HG03520 (cell line): ENCODE measurements around the gene ESX1.
"Not testable (repeated sequence)": the region's sequence is repeated elsewhere in the genome, so short reads cannot be mapped to it uniquely, and the experiment has no call there.

Experiments
- ATAC-seq: cut with Tn5 transposase; IDR thresholded peaks from one replicate; pipeline ENCODE4 v1.9.1; 2021; ENCODE audit warnings: mild to moderate bottlenecking, moderate library complexity; ENCODE audit not compliant: unreplicated experiment

Gene ESX1

DNA sequence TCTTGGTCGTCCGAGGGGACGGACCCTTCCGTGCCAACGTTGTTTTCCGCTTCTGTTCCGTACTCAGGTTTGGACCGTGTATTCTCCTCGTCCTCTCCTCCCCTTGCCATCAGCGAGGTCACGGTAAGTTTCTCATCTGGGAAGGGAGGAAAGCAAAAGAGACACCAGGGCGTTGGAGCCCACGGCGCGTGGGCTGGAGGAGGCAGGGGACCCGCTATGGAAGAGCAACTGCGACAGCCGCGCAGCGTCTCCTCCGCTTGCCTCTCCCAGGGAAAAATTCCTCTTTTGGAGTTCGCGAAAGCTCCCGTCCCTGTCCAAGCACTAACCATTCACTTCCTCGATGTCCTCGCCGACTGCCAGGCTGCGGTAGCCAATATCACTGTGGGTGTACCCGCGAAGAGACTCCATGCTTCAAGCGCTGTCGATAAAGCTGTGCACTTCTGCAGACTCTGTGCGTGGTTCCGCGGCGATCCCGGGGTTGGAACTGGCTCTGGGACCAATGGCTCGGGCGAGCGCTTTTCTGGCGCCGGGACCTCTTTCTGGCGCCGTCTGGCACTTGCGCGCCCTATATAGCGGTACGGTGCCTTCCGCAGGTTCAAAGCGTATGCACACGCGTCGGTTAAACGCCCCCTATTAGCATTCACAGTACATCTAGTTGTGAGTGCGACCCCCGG lies at the start of gene ESX1:
TSS of gene ESX1 (minus strand) at position 492 of the 674 bp plus-strand sequence. CDS start at position 408, 84 bp downstream.
- ATAC-seq = no peak

GRCh38 chrX:104295636-104296035 lies 40.9 kb upstream of the ESX1 start:
- ATAC-seq = no peak

DNA sequence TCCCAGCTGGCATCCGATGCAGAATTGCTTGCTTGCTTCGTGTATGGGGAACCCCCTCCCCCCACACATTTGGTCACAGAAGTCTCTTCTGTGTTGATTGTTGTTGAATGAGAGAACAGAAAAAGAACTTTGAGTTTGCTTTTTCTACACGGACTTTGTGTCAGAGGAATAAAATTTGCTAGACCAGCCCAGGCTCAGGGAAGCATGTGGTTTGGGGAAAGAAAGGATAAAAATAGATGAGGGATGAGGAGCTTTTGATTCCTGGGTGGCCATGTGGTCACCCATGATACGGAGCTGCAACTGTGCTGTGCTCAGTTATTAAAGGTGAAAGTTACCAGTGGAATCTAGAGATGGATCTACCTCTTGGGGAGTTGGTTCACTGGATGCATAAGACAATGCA lies 34.2 kb upstream of the ESX1 start:
- no peak for ATAC-seq

DNA sequence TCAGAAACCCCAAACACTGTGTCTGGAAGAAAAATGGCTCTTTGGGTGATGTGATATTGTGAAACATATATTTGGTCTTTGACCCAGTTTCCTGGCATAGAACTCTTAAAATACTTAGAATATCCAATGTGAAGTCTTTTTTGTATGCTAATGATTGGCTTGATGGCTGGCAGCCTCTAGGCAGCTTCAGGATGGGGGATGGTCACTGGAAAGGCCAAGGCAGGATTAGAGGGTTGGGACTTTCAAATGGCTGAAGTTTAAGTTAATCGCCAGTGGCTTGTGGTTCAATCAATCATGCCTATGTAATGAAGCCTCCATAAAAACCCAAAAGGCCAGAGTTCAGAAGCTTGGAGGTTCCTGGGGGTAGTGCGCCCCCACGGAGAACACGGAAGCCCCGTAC lies 33.5 kb upstream of the ESX1 start:
- ATAC-seq = no peak

DNA sequence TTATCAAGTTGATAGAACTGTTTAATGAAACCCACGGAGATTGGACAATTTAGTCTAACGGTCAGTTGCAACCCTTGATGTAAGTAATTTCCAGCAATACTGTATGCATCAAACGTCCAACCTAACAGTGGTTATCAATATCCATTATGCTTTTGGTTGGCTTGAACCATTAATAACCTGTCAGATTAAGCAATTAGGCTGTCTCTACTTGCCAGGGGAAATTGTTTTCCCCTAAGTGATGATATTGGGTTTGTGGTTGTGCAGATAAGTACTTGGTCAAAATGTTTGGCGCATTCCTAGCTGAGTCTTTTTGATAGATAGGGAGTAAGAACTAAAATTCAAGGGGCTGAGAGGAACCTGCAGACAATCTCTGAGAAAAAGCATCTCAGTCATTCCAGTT lies 30.5 kb upstream of the ESX1 start:
- ATAC-seq = no peak

DNA sequence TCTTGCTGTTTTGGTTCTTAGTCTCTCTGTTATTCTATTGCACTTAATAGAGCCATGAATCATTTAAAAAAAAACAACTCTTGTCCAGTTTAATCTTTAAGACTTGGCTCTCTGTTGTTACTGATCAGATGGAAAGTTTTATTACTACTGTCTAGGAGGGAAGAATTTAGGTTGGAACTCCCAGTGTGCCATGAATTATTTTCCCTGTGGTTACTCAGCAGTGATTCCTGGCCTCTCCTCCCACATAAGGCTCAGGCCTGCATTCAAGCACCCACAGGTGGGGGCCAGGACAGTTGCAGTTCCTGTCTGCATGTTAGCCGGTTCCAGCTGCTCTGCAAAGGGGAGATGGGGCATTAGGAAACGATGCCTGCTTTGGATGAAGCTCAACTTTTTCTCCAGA lies 29.8 kb upstream of the ESX1 start:
- no peak for ATAC-seq

- ATAC-seq = no peak
Measured at GRCh38 chrX:104282166-104282725, 27.5 kb upstream of the ESX1 start.

- ATAC-seq = no peak
Measured at GRCh38 chrX:104281564-104281963, 26.8 kb upstream of the ESX1 start.

GRCh38 chrX:104280609-104281008 lies 25.9 kb upstream of the ESX1 start:
- ATAC-seq = no peak

GRCh38 chrX:104270916-104271512 lies 16.3 kb upstream of the ESX1 start:
- no peak for ATAC-seq

- ATAC-seq = no peak
Measured at GRCh38 chrX:104270212-104270611, 15.5 kb upstream of the ESX1 start.

DNA sequence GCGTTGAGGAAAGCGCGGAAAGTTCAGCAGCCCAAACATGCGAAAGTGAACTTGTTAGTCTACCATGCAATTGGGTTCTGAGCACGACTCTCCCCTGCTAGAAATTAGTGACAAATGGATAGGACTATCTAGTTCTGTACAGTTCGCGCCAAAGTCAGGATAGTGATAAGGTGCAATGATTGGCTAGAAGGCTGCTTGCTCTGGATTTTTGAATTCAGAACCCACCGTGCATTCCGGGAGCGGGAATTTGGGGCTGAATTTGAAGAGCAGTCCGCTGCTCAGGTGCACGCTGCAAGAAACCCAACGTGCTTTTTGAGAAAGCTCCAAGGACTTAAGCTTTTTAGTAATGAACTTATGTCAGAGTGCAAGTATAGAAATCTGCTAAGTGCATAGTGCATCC lies 732 bp upstream of the ESX1 start:
- no peak for ATAC-seq

GRCh38 chrX:104253567-104254441 lies 929 bp downstream of the ESX1 start:
- no peak for ATAC-seq

GRCh38 chrX:104250470-104250869 lies 4.3 kb downstream of the ESX1 start:
- ATAC-seq = no peak

- ATAC-seq = not testable (repeated sequence)
Measured at GRCh38 chrX:104230060-104230459, 24.7 kb downstream of the ESX1 start.

DNA sequence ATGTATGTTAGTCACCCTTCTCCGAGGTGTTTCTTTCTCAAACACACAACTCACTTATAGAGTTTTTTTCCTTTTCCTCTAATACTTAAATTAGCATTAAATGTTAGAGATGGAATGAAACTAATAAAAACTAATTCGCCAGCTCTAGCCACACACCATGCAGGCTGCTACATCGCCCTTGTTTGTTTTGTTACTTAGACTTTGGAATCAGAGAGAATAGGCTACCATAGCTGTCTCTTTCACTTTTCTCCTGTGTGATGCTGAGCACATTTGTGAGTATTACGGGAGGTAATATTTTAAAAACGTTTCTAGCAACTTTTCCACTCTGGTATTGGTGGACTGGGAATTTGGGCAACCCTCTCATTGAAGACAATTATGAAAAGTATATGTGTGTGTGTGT lies 43.5 kb downstream of the ESX1 start:
- ATAC-seq = no peak

DNA sequence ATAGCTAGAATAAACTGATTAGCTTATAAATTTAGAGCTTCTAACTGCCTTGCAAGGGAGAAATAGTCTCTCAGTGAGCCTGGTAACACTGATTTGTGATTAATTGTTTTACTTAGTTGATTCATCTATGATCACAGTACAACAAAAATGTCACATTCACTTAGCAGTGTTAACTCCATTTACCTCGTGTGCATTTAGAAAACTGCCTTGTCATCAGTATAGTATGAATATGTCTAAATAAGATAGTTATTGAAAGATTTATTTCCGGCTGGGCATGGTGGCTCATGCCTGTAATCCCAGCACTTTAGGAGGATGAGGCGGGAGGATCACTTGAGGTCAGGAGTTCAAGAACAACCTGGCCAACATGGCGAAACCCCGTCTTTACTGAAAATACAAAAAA lies 49.2 kb downstream of the ESX1 start:
- no peak for ATAC-seq
